H9 (cell line): ENCODE data around the gene DAD1. TPM values are rescaled to one million over a fixed set of nuclear protein-coding genes. Genes with fewer than 3 reads are reported as not detected.

ENCODE experiments used
- DNase-seq: peaks from one replicate; pipeline ENCODE4 v3.0.0-alpha.2; 2017
- H2AFZ ChIP-seq: one replicate; pipeline ENCODE4 v1.6.1; 2013; ENCODE audit warnings: mild to moderate bottlenecking, low read length, control low read depth, moderate library complexity
- H2AK5ac ChIP-seq: 2 replicates; pipeline ENCODE4 v1.6.1; 2013; ENCODE audit warnings: low read length, control low read depth, mixed read lengths; ENCODE audit not compliant: insufficient read length
- H2BK120ac ChIP-seq: one replicate; pipeline ENCODE4 v1.6.1; 2013; ENCODE audit warnings: low read depth, mild to moderate bottlenecking, low read length, control low read depth, inconsistent platforms; ENCODE audit not compliant: poor library complexity, severe bottlenecking
- H2BK12ac ChIP-seq: 2 replicates; pipeline ENCODE4 v1.6.1; 2013; ENCODE audit warnings: low read length, control low read depth, mixed read lengths, low read depth; ENCODE audit not compliant: insufficient read length
- H2BK15ac ChIP-seq: 2 replicates; pipeline ENCODE4 v1.6.1; 2013; ENCODE audit warnings: low read depth, low read length, control low read depth
- H2BK20ac ChIP-seq: one replicate; pipeline ENCODE4 v1.6.1; 2013; ENCODE audit warnings: low read depth, mild to moderate bottlenecking, low read length, control low read depth, inconsistent platforms; ENCODE audit not compliant: poor library complexity, severe bottlenecking
- H2BK5ac ChIP-seq: 2 replicates; pipeline ENCODE4 v1.6.1; 2013; ENCODE audit warnings: low read length, control low read depth, mixed read lengths; ENCODE audit not compliant: insufficient read length
- H3K14ac ChIP-seq: 2 replicates; pipeline ENCODE4 v1.6.1; 2013; ENCODE audit warnings: low read length, control low read depth; ENCODE audit not compliant: insufficient read depth
- H3K18ac ChIP-seq: 2 replicates; pipeline ENCODE4 v1.6.1; 2013; ENCODE audit warnings: low read depth, mild to moderate bottlenecking, mixed read lengths, low read length, control low read depth; ENCODE audit not compliant: insufficient read length
- H3K23ac ChIP-seq: 2 replicates; pipeline ENCODE4 v1.6.1; 2013; ENCODE audit warnings: low read length, control low read depth, mixed read lengths, low read depth; ENCODE audit not compliant: insufficient read length
- H3K23me2 ChIP-seq: 2 replicates; pipeline ENCODE4 v1.6.1; 2013; ENCODE audit warnings: low read depth, mild to moderate bottlenecking, mixed read lengths, low read length, control low read depth; ENCODE audit not compliant: insufficient read length, poor library complexity, severe bottlenecking
- H3K27ac ChIP-seq: 2 replicates; pipeline ENCODE4 v1.5.1; 2013; ENCODE audit warnings: low read length, control low read depth, mixed read lengths, low read depth; ENCODE audit not compliant: insufficient read length
- H3K27me3 ChIP-seq: 2 replicates; pipeline ENCODE4 v1.6.1; 2013; ENCODE audit warnings: low read length, control low read depth, inconsistent platforms; ENCODE audit not compliant: insufficient read depth
- H3K4ac ChIP-seq: 2 replicates; pipeline ENCODE4 v1.6.1; 2013; ENCODE audit warnings: low read depth, mild to moderate bottlenecking, control low read depth, inconsistent platforms, low read length, moderate library complexity
- H3K4me1 ChIP-seq: 2 replicates; pipeline ENCODE4 v1.6.1; 2013; ENCODE audit warnings: low read length, control low read depth, inconsistent platforms; ENCODE audit not compliant: insufficient read depth
- H3K4me2 ChIP-seq: 2 replicates; pipeline ENCODE4 v1.6.1; 2013; ENCODE audit warnings: low read length, control low read depth, mixed read lengths; ENCODE audit not compliant: insufficient read length, insufficient read depth
- H3K56ac ChIP-seq: 2 replicates; pipeline ENCODE4 v1.6.1; 2013; ENCODE audit warnings: low read depth, mild to moderate bottlenecking, mixed read lengths, low read length, control low read depth; ENCODE audit not compliant: insufficient read length
- H3K79me1 ChIP-seq: 2 replicates; pipeline ENCODE4 v1.6.1; 2013; ENCODE audit warnings: low read depth, mild to moderate bottlenecking, moderate library complexity, low read length, control low read depth, inconsistent platforms; ENCODE audit not compliant: insufficient read depth, poor library complexity, severe bottlenecking
- H3K79me2 ChIP-seq: 2 replicates; pipeline ENCODE4 v1.6.1; 2013; ENCODE audit warnings: low read length, control low read depth, inconsistent platforms; ENCODE audit not compliant: insufficient read depth
- H3K9ac ChIP-seq: 2 replicates; pipeline ENCODE4 v1.6.1; 2013; ENCODE audit warnings: low read length, control low read depth, mixed read lengths; ENCODE audit not compliant: insufficient read length; ENCODE audit errors: extremely low read depth
- H3K9me3 ChIP-seq: one replicate; pipeline ENCODE4 v1.6.1; 2013; ENCODE audit warnings: low read depth, low read length, inconsistent platforms; ENCODE audit not compliant: control insufficient read depth
- H3T11ph ChIP-seq: one replicate; pipeline ENCODE4 v1.6.1; 2013; ENCODE audit warnings: mild to moderate bottlenecking, low read length, control low read depth, inconsistent platforms
- H4K20me1 ChIP-seq: one replicate; pipeline ENCODE4 v1.6.1; 2013; ENCODE audit not compliant: control insufficient read depth, insufficient read length, insufficient read depth
- H4K5ac ChIP-seq: 2 replicates; pipeline ENCODE4 v1.6.1; 2013; ENCODE audit warnings: low read depth, mild to moderate bottlenecking, mixed read lengths, low read length, control low read depth; ENCODE audit not compliant: insufficient read length
- H4K8ac ChIP-seq: replicated peaks from 2 replicates; pipeline ENCODE4 v1.6.1; 2013; ENCODE audit warnings: low read length, control low read depth, mixed read lengths, low read depth; ENCODE audit not compliant: insufficient read length
- H4K91ac ChIP-seq: 2 replicates; pipeline ENCODE4 v1.6.1; 2013; ENCODE audit warnings: low read depth, mild to moderate bottlenecking, moderate library complexity, mixed read lengths, low read length, control low read depth; ENCODE audit not compliant: insufficient read length
- H3K27ac Mint-ChIP-seq, 3 experiments: 2 replicates in 2 of 3; 3 replicates in 1 of 3; pipeline ENCODE4 v1.8.0; 2020 to 2021; ENCODE audit warnings: mixed read lengths in 3 of 3, mild to moderate bottlenecking in 1 of 3, moderate library complexity in 1 of 3
- H3K27me3 Mint-ChIP-seq: 2 replicates; pipeline ENCODE4 v1.8.0; 2021; ENCODE audit warnings: low read depth, mild to moderate bottlenecking, moderate library complexity, mixed read lengths
- H3K36me3 Mint-ChIP-seq, 3 experiments: 2 replicates in 2 of 3; 3 replicates in 1 of 3; pipeline ENCODE4 v1.8.0; 2020 to 2021; ENCODE audit warnings: low read depth in 3 of 3, mixed read lengths in 3 of 3; ENCODE audit not compliant: insufficient read depth in 1 of 3
- H3K4me1 Mint-ChIP-seq, 2 experiments: 2 replicates each; pipeline ENCODE4 v1.8.0; 2020; ENCODE audit warnings: mixed read lengths in 2 of 2
- H3K4me3 Mint-ChIP-seq, 2 experiments: 2 replicates in 1 of 2; 3 replicates in 1 of 2; pipeline ENCODE4 v1.8.0; 2020 to 2021; ENCODE audit warnings: mild to moderate bottlenecking in 2 of 2, mixed read lengths in 2 of 2, moderate library complexity in 1 of 2
- H3K9me3 Mint-ChIP-seq, 2 experiments: 2 replicates in 1 of 2; 3 replicates in 1 of 2; pipeline ENCODE4 v1.8.0; 2020; ENCODE audit warnings: mild to moderate bottlenecking in 2 of 2, mixed read lengths in 2 of 2, moderate library complexity in 1 of 2
- WGBS: extraction: QIAGEN DNeasy Blood & Tissue Kit; methylation state at CpG from one replicate; pipeline ENCODE4 v1.1.7; 2013; ENCODE audit warnings: missing lambda C conversion rate, low lambda C conversion rate, mixed read lengths; ENCODE audit not compliant: insufficient read length; ENCODE audit errors: extremely low coverage; 5-methylcytosine and 5-hydroxymethylcytosine counted together
- total RNA-seq: library from RNA; stranded (reverse); gene quantifications from 2 replicates; pipeline ENCODE4 v1.2.1, GENCODE V29; 2021
- TF ChIP-seq, protein P1 (sequence below): fragments of 200-600 bp; sonication (generic); conservative IDR thresholded peaks from 3 replicates; pipeline ENCODE4 v1.8.0; 2021; ENCODE audit warnings: antibody characterized with exemption, mild to moderate bottlenecking

DAD1 gene
- total RNA-seq, 1 experiment from 2014 or later, result 127 TPM

DNA sequence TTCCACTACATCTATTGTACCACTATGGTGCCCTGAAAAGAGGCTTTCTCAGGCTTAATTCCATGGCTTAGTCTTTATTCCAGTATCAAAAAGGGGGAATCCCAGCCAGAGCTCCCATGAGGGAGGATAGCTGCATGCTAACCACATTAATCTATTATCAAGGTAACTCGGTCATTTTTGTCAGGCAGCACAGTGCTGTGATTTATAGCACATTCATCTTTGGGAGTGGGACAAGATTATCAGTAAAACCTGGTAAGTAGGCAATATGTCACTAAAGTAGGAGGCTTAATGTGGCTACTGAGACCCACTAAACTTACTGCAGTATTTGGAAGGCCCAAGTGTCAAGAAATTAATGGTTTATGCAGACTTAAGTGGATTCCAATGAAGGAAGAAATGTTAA, 58.9 kb downstream of the DAD1 start:
- no CpG with 5 or more reads among the region's 1 CpG for WGBS
- H2AFZ ChIP-seq, result no peak overlapping the region
- no peak overlapping the region for H3K27ac Mint-ChIP-seq

More for the DNA sequence above, 58.9 kb downstream of the DAD1 start:
- Histone ChIP-seq H3K4me2 (no peak overlapping the region), H2BK15ac (no peak overlapping the region), H3T11ph (no peak overlapping the region), H2BK5ac (no peak overlapping the region), H2BK20ac (no peak overlapping the region), H3K79me2 (no peaks in the 10 kb centered on the region), H4K8ac (no peak overlapping the region), H4K91ac (no peak overlapping the region), H3K14ac (no peak overlapping the region), H3K27me3 (no peaks in the 10 kb centered on the region), H2BK120ac (no peak overlapping the region), H3K18ac (no peak overlapping the region), H3K27ac (no peak overlapping the region), H3K23ac (no peak overlapping the region), H3K79me1 (no peaks in the 10 kb centered on the region), H3K4ac (no peak overlapping the region), H4K5ac (no peak overlapping the region), H2BK12ac (no peak overlapping the region), H3K56ac (no peak overlapping the region), H3K4me1 (no peaks in the 10 kb centered on the region), H4K20me1 (no peaks in the 10 kb centered on the region), H2AK5ac (no peak overlapping the region), H3K9ac (no peak overlapping the region), H3K23me2 (no peaks in the 10 kb centered on the region), H3K9me3 (no peaks in the 10 kb centered on the region)
- Mint-ChIP-seq H3K4me1 (no peaks in the 10 kb centered on the region), H3K9me3 (no peaks in the 10 kb centered on the region), H3K36me3 (no peaks in the 10 kb centered on the region), H3K27me3 (peaks cover 2% of the 10 kb centered on the region; the same call in 1 of the 2 replicates), H3K4me3 (no peak overlapping the region)
- TF ChIP-seq, protein P1, sequence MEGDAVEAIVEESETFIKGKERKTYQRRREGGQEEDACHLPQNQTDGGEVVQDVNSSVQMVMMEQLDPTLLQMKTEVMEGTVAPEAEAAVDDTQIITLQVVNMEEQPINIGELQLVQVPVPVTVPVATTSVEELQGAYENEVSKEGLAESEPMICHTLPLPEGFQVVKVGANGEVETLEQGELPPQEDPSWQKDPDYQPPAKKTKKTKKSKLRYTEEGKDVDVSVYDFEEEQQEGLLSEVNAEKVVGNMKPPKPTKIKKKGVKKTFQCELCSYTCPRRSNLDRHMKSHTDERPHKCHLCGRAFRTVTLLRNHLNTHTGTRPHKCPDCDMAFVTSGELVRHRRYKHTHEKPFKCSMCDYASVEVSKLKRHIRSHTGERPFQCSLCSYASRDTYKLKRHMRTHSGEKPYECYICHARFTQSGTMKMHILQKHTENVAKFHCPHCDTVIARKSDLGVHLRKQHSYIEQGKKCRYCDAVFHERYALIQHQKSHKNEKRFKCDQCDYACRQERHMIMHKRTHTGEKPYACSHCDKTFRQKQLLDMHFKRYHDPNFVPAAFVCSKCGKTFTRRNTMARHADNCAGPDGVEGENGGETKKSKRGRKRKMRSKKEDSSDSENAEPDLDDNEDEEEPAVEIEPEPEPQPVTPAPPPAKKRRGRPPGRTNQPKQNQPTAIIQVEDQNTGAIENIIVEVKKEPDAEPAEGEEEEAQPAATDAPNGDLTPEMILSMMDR, result no peak
- DNase-seq, result no peak
